Tibial artery (tissue), 4 donors: Measurements from ENCODE around the gene LZIC.

Experiments
- DNase-seq, 2 donors: peaks; one replicate each; pipeline ENCODE4 v3.0.0-alpha.2; 2019
- H3K27ac ChIP-seq, 2 donors: fragments of 200-600 bp; sonication (generic) in 1 of 2; 1 replicate in 1 of 2; 2 replicates in 1 of 2; pipeline ENCODE4 v1.5.1; 2018 to 2019; ENCODE audit warnings: mild to moderate bottlenecking in 1 of 2
- H3K27me3 ChIP-seq, 2 donors: fragments of 200-600 bp; sonication (generic) in 1 of 2; one replicate each; pipeline versions ENCODE4 v1.5.1 to v1.6.0; 2016 to 2019
- H3K36me3 ChIP-seq, 3 donors: fragments of 200-600 bp; sonication (generic) in 2 of 3; one replicate each; pipeline ENCODE4 v1.5.1; 2016 to 2019; ENCODE audit warnings: mild to moderate bottlenecking in 2 of 3
- H3K4me1 ChIP-seq, 4 donors: fragments of 200-600 bp; sonication (generic) in 2 of 4; 1 replicate in 3 of 4; 2 replicates in 1 of 4; pipeline ENCODE4 v1.5.1; 2016 to 2019
- H3K4me3 ChIP-seq, 2 donors: fragments of 200-600 bp; sonication (generic) in 1 of 2; 1 replicate in 1 of 2; 2 replicates in 1 of 2; pipeline ENCODE4 v1.5.1; 2018 to 2019; ENCODE audit warnings: mild to moderate bottlenecking in 2 of 2
- H3K9me3 ChIP-seq, 3 donors: fragments of 200-600 bp; sonication (generic) in 1 of 3; one replicate each; pipeline ENCODE4 v1.5.1; 2016 to 2019
- CTCF ChIP-seq, 2 experiments: fragments of 200-600 bp in 1 of 2; fragments of 450-650 bp in 1 of 2; IDR thresholded peaks; one replicate each; pipeline ENCODE4 v1.5.1; 2017 to 2019; ENCODE audit warnings: antibody characterized with exemption in 2 of 2, mild to moderate bottlenecking in 1 of 2, moderate library complexity in 1 of 2
- intact Hi-C: fragments of 100-400 bp; cut with DNase I; formaldehyde crosslinking; loops from one replicate; pipeline ENCODE4 v1.15.0; 2023; ENCODE audit warnings: low total_unique reads

Gene LZIC

GRCh38 chr1:9883585-9884449 is 59.4 kb downstream of the LZIC start:
- intact Hi-C loops: no loop called here
- Histone ChIP-seq H3K9me3 (no peaks in the 10 kb centered on the region), H3K27ac (no peak overlapping the region), H3K27me3 (no peaks in the 10 kb centered on the region), H3K4me3 (no peak overlapping the region), H3K4me1 (peaks cover 0 to 15% (median 0%) of the 10 kb centered on the region in 4 donors), H3K36me3 (peaks cover 0 to 12% (median 0%) of the 10 kb centered on the region in 3 donors)
- TF ChIP-seq CTCF (IDR thresholded peaks at IDR 0.05): no peak
- DNase-seq: no peak

DNA sequence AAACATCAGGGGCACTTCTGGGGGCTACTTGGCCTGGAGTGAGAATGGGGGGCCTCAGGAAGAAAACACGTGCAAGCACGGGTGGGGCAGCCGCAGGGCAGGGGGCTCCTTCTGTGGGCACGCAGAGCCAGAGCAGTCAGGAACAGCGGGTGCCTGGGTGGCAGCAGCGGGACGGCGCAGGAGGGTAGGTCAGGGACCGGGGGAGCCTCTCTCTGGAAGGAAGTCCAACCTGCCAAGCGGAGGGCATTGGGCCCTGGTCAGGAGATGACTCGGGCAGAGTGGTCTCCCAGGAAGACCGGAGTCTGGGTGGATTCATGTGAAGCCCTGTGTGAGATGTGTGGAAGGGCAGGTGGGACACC is 60.3 kb downstream of the LZIC start:
- no peak for TF ChIP-seq CTCF (IDR thresholded peaks at IDR 0.05)
- no peaks in the 10 kb centered on the region for H3K9me3 ChIP-seq
- H3K27ac ChIP-seq: no peak overlapping the region
- intact Hi-C loops: no loop called here
- no peak overlapping the region for H3K4me3 ChIP-seq
- DNase-seq: no peak
- H3K27me3 ChIP-seq: no peaks in the 10 kb centered on the region
- H3K36me3 ChIP-seq: peaks cover 0 to 12% (median 0%) of the 10 kb centered on the region in 3 donors
- peaks cover 0 to 10% (median 0%) of the 10 kb centered on the region in 4 donors for H3K4me1 ChIP-seq

GRCh38 chr1:9882296-9882944 is 60.8 kb downstream of the LZIC start:
- TF ChIP-seq CTCF (IDR thresholded peaks at IDR 0.05): no peak
- intact Hi-C loops: no loop called here
- Histone ChIP-seq H3K36me3 (peaks cover 0 to 12% (median 0%) of the 10 kb centered on the region in 3 donors), H3K9me3 (no peaks in the 10 kb centered on the region), H3K27ac (no peak overlapping the region), H3K4me1 (peaks cover 0 to 10% (median 0%) of the 10 kb centered on the region in 4 donors), H3K27me3 (no peaks in the 10 kb centered on the region), H3K4me3 (no peak overlapping the region)
- DNase-seq: no peak

DNA sequence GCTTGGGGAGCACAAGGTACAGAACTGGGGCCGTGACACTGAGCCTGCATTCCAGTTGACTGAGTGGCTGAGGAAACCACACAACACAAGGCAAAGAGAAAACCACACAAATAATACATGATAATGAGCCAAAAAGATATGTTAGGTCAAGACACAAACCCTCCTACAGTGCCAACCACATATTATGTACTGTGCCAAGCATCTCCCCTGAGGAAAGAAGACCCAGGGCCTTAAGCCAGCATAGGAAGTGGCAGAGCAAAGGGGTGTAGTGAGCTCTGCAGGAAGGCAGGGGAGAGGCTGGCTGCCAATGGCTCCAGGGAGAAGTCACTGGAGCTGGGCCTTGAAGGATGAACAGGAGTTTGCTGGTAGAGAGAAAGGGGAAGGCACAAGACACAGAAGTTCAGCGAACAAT is 61.3 kb downstream of the LZIC start:
- Histone ChIP-seq H3K4me3 (no peak overlapping the region), H3K27ac (no peak overlapping the region), H3K9me3 (no peaks in the 10 kb centered on the region), H3K36me3 (peaks cover 0 to 9% (median 0%) of the 10 kb centered on the region in 3 donors), H3K27me3 (no peaks in the 10 kb centered on the region), H3K4me1 (peaks cover 0 to 10% (median 0%) of the 10 kb centered on the region in 4 donors)
- DNase-seq: no peak
- intact Hi-C loops: no loop called here
- no peak for TF ChIP-seq CTCF (IDR thresholded peaks at IDR 0.05)
